K562 (cell line): ENCODE measurements around the gene TANC1. TPM values are rescaled to one million over a fixed set of nuclear protein-coding genes. Genes with fewer than 3 reads are reported as not detected.

Experiments
- ATAC-seq: fragments of 200-7000 bp; cut with Tn5 transposase; 3 replicates; pipeline ENCODE4 v1.9.1; 2020; ENCODE audit warnings: moderate library complexity
- BruUV-seq: library from RNA; stranded (reverse); fragments of 400-500 nt; replicated peaks from 2 replicates; lab custom pipeline; 2021; lab: Mats Ljungman, UMichigan
- CTCF ChIA-PET: fragments of 300-600 bp; formaldehyde crosslinking; extraction: SDS; loops from one replicate; lab custom pipeline; 2021; ENCODE audit warnings: low intra/inter-chr PET ratio; lab: Yijun Ruan, JAX
- POLR2A ChIA-PET: fragments of 300-600, 350-650 bp; sonication (Branson Sonifier 250); formaldehyde crosslinking; extraction: SDS; loops from one replicate; lab custom pipeline; 2021; ENCODE audit warnings: antibody characterized with exemption, inconsistent platforms; lab: Yijun Ruan, JAX
- DNase-seq, 4 experiments: peaks; one replicate each; pipeline versions ENCODE4 v3.0.0 to v3.0.0-alpha.2; 2011 to 2018; ENCODE audit warnings: low spot score in 3 of 4, mixed read lengths in 3 of 4; ENCODE audit errors: extremely low read depth in 1 of 4
- FAIRE-seq: peaks from 2 replicates; lab custom pipeline; 2011; peaks lifted over from hg19 to GRCh38; lab: Jason Lieb, UNC
- H2AFZ ChIP-seq: 2 replicates; pipeline ENCODE4 v1.6.0; 2011; ENCODE audit warnings: low read depth, low read length, control low read depth, inconsistent platforms
- H3K27ac ChIP-seq: fragments of 200-600 bp; 3 replicates; pipeline ENCODE4 v1.8.0; 2011; ENCODE audit warnings: low read depth, mild to moderate bottlenecking, control low read depth, inconsistent platforms, low read length, moderate library complexity, mixed read lengths; ENCODE audit errors: extremely low read depth
- H3K27me3 ChIP-seq, 2 experiments: fragments of 300-600 bp in 1 of 2; 2 replicates in 1 of 2; 3 replicates in 1 of 2; pipeline versions ENCODE4 v1.6.0 to v1.8.0; 2011; ENCODE audit warnings: inconsistent platforms in 2 of 2, low read length in 2 of 2, mild to moderate bottlenecking in 1 of 2, mixed read lengths in 1 of 2, moderate library complexity in 1 of 2; ENCODE audit not compliant: control insufficient read depth in 2 of 2, insufficient read depth in 2 of 2
- H3K36me3 ChIP-seq: fragments of 300-600 bp; 3 replicates; pipeline ENCODE4 v1.8.0; 2011; ENCODE audit warnings: mild to moderate bottlenecking, low read length, inconsistent platforms; ENCODE audit not compliant: control insufficient read depth, insufficient read depth
- H3K4me1 ChIP-seq, 2 experiments: fragments of 200-600 bp in 1 of 2; replicated peaks in 1 of 2; 2 replicates in 1 of 2; 3 replicates in 1 of 2; pipeline versions ENCODE4 v1.5.1 to v1.8.0; 2011; ENCODE audit warnings: inconsistent platforms in 2 of 2, low read length in 2 of 2, mild to moderate bottlenecking in 1 of 2, mixed read lengths in 1 of 2, moderate library complexity in 1 of 2; ENCODE audit not compliant: control insufficient read depth in 2 of 2, insufficient read depth in 2 of 2
- H3K4me2 ChIP-seq: 2 replicates; pipeline ENCODE4 v1.6.1; 2011; ENCODE audit warnings: low read length, control low read depth, inconsistent platforms, mixed read lengths; ENCODE audit not compliant: insufficient read depth
- H3K4me3 ChIP-seq: fragments of 200-600 bp; sonication (generic), shearing (Covaris generic); 2 replicates; pipeline ENCODE4 v1.5.1; 2016; ENCODE audit warnings: control low read depth, inconsistent platforms
- H3K79me2 ChIP-seq: fragments of 200-600 bp; 3 replicates; pipeline ENCODE4 v1.8.0; 2011; ENCODE audit warnings: low read length, inconsistent platforms; ENCODE audit not compliant: control insufficient read depth, insufficient read depth
- H3K9ac ChIP-seq, 2 experiments: 2 replicates each; pipeline versions ENCODE4 v1.6.0 to v1.6.1; 2011; ENCODE audit warnings: low read depth in 2 of 2, low read length in 2 of 2, control low read depth in 1 of 2, inconsistent platforms in 1 of 2, mild to moderate bottlenecking in 1 of 2, mixed read lengths in 1 of 2; ENCODE audit not compliant: insufficient read depth in 1 of 2
- H3K9me1 ChIP-seq: one replicate; pipeline ENCODE4 v1.6.0; 2011; ENCODE audit warnings: inconsistent platforms, mild to moderate bottlenecking, low read length, moderate library complexity; ENCODE audit not compliant: control insufficient read depth, insufficient read depth
- H3K9me3 ChIP-seq: replicated peaks from 2 replicates; pipeline ENCODE4 v1.5.1; 2011; ENCODE audit warnings: low read depth, low read length, inconsistent platforms; ENCODE audit not compliant: control insufficient read depth, insufficient read depth
- H4K20me1 ChIP-seq: replicated peaks from 2 replicates; pipeline ENCODE4 v1.6.1; 2011; ENCODE audit warnings: low read length, inconsistent platforms, mixed read lengths; ENCODE audit not compliant: control insufficient read depth, insufficient read depth
- EHMT2 ChIP-seq: fragments of 450-650 bp; IDR thresholded peaks from 2 replicates; pipeline ENCODE4 v1.6.1; 2018; ENCODE audit warnings: antibody characterized with exemption
- MAFK ChIP-seq: IDR thresholded peaks from 2 replicates; pipeline ENCODE4 v1.6.1; 2011; ENCODE audit warnings: low read length, improper control_type of control experiment
- PHF20 ChIP-seq: fragments of 450-650 bp; IDR thresholded peaks from 2 replicates; pipeline ENCODE4 v1.6.1; 2018; ENCODE audit not compliant: partially characterized antibody
- POLR2AphosphoS2 ChIP-seq: IDR thresholded peaks from 2 replicates; pipeline ENCODE4 v1.6.1; 2012; ENCODE audit warnings: low read length, improper control_type of control experiment
- RFX1 ChIP-seq: fragments of 450-650 bp; IDR thresholded peaks from 2 replicates; pipeline ENCODE4 v1.6.1; 2016; ENCODE audit warnings: mild to moderate bottlenecking, moderate library complexity
- SMARCA4 ChIP-seq: fragments of 450-650 bp; IDR thresholded peaks from 2 replicates; pipeline ENCODE4 v1.6.1; 2016
- SP1 ChIP-seq: sonication (generic); formaldehyde crosslinking; IDR thresholded peaks from 2 replicates; pipeline ENCODE4 v1.8.1; 2022; ENCODE audit warnings: mild to moderate bottlenecking, missing genetic modification reagents
- SRSF3 ChIP-seq: fragments of 200-400 bp; formaldehyde crosslinking; IDR thresholded peaks from 2 replicates; pipeline ENCODE4 v1.6.1; 2016; ENCODE audit warnings: mild to moderate bottlenecking, low read length, moderate library complexity; ENCODE audit not compliant: insufficient read depth
- SRSF7 ChIP-seq: fragments of 200-400 bp; formaldehyde crosslinking; optimal IDR thresholded peaks from 2 replicates; pipeline ENCODE3; 2017; ENCODE audit warnings: mild to moderate bottlenecking, low read depth, low read length
- ZC3H11A ChIP-seq: IDR thresholded peaks from 2 replicates; pipeline ENCODE4 v1.6.1; 2012; ENCODE audit warnings: low read depth, low read length, improper control_type of control experiment
- ZZZ3 ChIP-seq: fragments of 450-650 bp; IDR thresholded peaks from 2 replicates; pipeline ENCODE4 v1.6.1; 2016; ENCODE audit warnings: antibody characterized with exemption, mild to moderate bottlenecking, moderate library complexity
- WGBS: fragments of 100-300 bp; shearing (Covaris generic); methylation state at CpG from one replicate; pipeline ENCODE4 v1.1.6; 2016; ENCODE audit warnings: low coverage, mixed read lengths; ENCODE audit not compliant: insufficient coverage; ENCODE audit errors: missing lambda C conversion rate; 5-methylcytosine and 5-hydroxymethylcytosine counted together
- in situ Hi-C: fragments of 300-500 bp; cut with MboI; formaldehyde crosslinking; loops from 4 replicates; pipeline ENCODE4 v1.15.0; 2018; ENCODE audit warnings: inconsistent platforms, mixed read lengths
- intact Hi-C: fragments of 100-400 bp; cut with micrococcal nuclease; formaldehyde crosslinking; loops from 2 replicates; pipeline ENCODE4 v1.14.2; 2022
- polyA plus RNA-seq, 8 experiments: library from polyadenylated mRNA; depleted of rRNA in 4 of 8; stranded (reverse) in 5 of 8; unstranded in 3 of 8; fragments of >200 nt; fragmentation: Nextera tagmentation in 2 of 8; fragmentation: Illumina TruSeq in 1 of 8; extraction: Ambion mirVana in 2 of 8; extraction: Trizol in 1 of 8; gene quantifications; 2 replicates each; pipeline versions ENCODE4 v1.2.1 to v1.2.3, GENCODE V29; 2011 to 2014; ENCODE audit warnings: inconsistent platforms in 1 of 8, missing spikeins in 1 of 8
- total RNA-seq, 7 experiments: library from RNA; depleted of rRNA in 6 of 7; stranded (reverse); fragments of >200 nt in 6 of 7; fragmentation: Illumina TruSeq in 2 of 7; extraction: Trizol in 2 of 7; gene quantifications; 2 replicates each; pipeline versions ENCODE4 v1.2.1 to v1.2.3, GENCODE V29; 2011 to 2021; ENCODE audit warnings: low replicate concordance in 1 of 7
- TF ChIP-seq, protein P1 (sequence below): fragments of 250-450 bp; sonication (Bioruptor Pico); IDR thresholded peaks from 2 replicates; pipeline ENCODE4 v1.8.0; 2022; ENCODE audit warnings: inconsistent platforms, mild to moderate bottlenecking, moderate library complexity, borderline replicate concordance
- TF ChIP-seq, protein P2 (sequence below), 2 experiments: fragments of 450-650 bp; IDR thresholded peaks; 2 replicates each; pipeline ENCODE4 v1.6.1; 2016; ENCODE audit warnings: mild to moderate bottlenecking in 2 of 2, borderline replicate concordance in 1 of 2, low read depth in 1 of 2, moderate library complexity in 1 of 2

Gene TANC1
- total and polyA plus RNA-seq, 9 of the 15 experiments (the other 6 are each of a cell fraction or from before 2014, with no cell fraction given), result under 0.01 to 0.20 (median 0.07) TPM; not detected in 1

DNA sequence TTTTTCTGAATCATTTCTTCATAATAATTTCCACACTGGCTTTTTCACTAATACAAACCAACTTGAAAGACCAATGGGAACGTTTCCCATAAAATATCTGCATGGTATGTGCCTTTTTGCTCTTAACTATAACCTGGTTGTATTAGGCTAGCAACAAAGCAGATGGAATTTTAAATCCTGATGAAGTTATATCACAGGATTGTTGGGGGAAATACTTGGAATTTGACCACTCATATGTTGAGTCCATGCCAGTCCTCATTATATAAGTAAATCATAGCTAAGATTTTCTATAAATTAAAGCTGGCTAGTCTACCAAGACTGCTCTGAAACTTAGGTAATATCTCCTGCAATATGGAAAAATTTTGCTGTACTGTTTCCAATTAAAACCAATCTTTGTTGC, 99.5 kb downstream of the TANC1 start (continued):
- TF ChIP-seq, protein P1, sequence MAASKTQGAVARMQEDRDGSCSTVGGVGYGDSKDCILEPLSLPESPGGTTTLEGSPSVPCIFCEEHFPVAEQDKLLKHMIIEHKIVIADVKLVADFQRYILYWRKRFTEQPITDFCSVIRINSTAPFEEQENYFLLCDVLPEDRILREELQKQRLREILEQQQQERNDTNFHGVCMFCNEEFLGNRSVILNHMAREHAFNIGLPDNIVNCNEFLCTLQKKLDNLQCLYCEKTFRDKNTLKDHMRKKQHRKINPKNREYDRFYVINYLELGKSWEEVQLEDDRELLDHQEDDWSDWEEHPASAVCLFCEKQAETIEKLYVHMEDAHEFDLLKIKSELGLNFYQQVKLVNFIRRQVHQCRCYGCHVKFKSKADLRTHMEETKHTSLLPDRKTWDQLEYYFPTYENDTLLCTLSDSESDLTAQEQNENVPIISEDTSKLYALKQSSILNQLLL, result no peak
- TF ChIP-seq, all 486 proteins: peak for 0

DNA sequence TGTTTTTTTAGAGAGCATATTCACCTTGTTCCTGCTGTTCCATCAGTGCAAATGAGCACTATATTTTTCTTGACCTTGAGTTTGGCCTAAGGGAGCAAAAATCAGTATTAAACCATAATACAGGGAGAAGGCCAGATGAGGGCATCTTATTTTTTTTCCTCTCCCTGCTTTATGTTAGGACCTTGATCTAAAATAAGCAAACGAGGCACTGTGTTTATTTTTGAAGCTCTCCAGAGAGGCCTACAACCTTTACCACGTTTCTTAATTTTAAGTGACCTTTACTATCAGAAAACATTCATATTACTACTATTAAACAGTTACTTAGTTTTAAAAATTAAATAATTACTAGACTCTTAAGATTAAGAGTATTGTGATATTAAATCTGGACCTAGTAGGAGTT, 100.8 kb downstream of the TANC1 start:
- intact Hi-C loops, result no loop called here
- in situ Hi-C loops, result no loop called here
- Histone ChIP-seq H3K4me2 (no peak overlapping the region), H3K27ac (peak overlapping the region; percentile 43; the same call in 1 of the 3 replicates), H4K20me1 (no peaks in the 10 kb centered on the region), H3K79me2 (no peaks in the 10 kb centered on the region), H3K27me3 (no peaks in the 10 kb centered on the region), H3K4me3 (no peak overlapping the region), H3K4me1 (peaks cover 4 to 8% of the 10 kb centered on the region in 2 experiments), H2AFZ (peak overlapping the region; percentile 89), H3K36me3 (no peaks in the 10 kb centered on the region), H3K9ac (no peak overlapping the region), H3K9me1 (no peaks in the 10 kb centered on the region), H3K9me3 (no peaks in the 10 kb centered on the region)
- DNase-seq (no peak), FAIRE-seq (no peak), ATAC-seq (no peak)
- ChIA-PET CTCF (no interaction called here), POLR2A (interaction anchor here (0.6 to 1.1 kb wide), 4 partner anchors 10 to 19 kb away, joined by 3 to 4 read pairs (median 3); no protein-coding TSS in a partner anchor)
- 27% methylated on average over 2 of the region's 2 CpGs for WGBS
- no TSS peak for BruUV-seq
- TF ChIP-seq EHMT2, result no peak
- no peak for TF ChIP-seq SRSF7
- TF ChIP-seq SRSF3, result no peak
- no peak for TF ChIP-seq RFX1
- no peak for TF ChIP-seq MAFK
- no peak for TF ChIP-seq SP1 (CRISPR knock-in tag)
- no peak for TF ChIP-seq POLR2AphosphoS2
- TF ChIP-seq SMARCA4, result no peak
- TF ChIP-seq PHF20, result no peak
- TF ChIP-seq, protein P2, sequence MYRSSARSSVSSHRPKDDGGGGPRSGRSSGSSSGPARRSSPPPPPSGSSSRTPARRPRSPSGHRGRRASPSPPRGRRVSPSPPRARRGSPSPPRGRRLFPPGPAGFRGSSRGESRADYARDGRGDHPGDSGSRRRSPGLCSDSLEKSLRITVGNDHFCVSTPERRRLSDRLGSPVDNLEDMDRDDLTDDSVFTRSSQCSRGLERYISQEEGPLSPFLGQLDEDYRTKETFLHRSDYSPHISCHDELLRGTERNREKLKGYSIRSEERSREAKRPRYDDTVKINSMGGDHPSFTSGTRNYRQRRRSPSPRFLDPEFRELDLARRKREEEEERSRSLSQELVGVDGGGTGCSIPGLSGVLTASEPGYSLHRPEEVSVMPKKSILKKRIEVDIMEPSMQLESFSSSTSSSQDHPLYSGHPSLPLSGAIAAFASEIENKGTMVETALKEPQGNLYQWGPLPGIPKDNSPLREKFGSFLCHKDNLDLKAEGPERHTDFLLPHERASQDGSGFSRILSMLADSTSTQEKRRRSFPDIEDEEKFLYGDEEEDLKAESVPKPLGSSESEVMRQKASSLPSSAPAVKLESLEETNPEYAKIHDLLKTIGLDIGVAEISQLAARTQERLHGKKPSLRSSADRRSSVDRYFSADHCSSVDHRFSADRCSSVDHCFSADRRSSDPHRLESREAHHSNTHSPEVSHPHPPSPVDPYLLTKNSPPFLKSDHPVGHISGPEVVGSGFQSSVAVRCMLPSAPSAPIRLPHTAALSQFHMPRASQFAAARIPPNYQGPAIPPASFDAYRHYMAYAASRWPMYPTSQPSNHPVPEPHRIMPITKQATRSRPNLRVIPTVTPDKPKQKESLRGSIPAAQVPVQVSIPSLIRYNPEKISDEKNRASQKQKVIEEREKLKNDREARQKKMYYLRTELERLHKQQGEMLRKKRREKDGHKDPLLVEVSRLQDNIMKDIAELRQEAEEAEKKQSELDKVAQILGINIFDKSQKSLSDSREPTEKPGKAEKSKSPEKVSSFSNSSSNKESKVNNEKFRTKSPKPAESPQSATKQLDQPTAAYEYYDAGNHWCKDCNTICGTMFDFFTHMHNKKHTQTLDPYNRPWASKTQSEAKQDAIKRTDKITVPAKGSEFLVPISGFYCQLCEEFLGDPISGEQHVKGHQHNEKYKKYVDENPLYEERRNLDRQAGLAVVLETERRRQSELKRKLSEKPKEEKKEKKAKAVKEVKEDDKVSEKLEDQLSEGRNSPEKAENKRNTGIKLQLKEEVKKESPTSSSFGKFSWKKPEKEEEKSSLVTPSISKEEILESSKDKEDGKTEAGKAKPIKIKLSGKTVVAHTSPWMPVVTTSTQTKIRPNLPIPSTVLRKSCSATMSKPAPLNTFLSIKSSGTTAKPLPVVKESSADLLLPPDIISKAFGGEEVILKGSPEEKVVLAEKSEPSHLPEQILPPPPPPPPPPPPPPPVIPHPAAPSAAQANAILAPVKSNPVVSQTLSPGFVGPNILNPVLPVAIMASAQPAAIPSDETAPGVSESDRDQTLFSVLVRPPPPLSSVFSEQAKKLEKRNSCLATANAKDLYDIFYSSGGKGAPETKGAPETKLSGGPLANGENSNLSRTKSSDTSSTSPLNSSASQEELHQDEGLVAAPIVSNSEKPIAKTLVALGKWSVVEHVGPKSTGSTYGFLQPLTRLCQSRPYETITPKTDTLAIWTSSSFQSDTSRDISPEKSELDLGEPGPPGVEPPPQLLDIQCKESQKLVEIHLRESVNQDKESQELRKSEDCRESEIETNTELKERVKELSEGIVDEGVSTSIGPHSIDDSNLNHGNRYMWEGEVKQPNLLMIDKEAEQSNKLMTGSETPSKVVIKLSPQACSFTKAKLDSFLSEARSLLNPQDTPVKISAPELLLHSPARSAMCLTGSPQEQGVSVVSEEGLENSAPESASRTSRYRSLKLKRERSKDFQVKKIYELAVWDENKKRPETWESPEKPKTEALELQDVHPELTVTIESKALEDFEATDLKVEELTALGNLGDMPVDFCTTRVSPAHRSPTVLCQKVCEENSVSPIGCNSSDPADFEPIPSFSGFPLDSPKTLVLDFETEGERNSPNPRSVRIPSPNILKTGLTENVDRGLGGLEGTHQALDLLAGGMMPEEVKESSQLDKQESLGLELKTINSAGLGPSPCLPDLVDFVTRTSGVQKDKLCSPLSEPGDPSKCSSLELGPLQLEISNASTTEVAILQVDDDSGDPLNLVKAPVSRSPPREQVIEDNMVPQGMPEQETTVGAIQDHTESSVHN (IDR thresholded peaks at IDR 0.05; ENCODE audit: borderline replicate concordance in 1 of 2, low read depth in 1 of 2), result no peak
- no peak for TF ChIP-seq ZC3H11A
- TF ChIP-seq ZZZ3, result no peak
